Pancreas (tissue), 10 donors: ENCODE results near the gene ALKBH7. TPM values are rescaled to one million over a fixed set of nuclear protein-coding genes. Genes with fewer than 3 reads are reported as not detected.

Experiments
- ATAC-seq, 4 donors: fragments of 200-7000 bp; cut with Tn5 transposase; one replicate each; pipeline versions ENCODE4 v1.8.0 to v1.9.1; 2020; ENCODE audit warnings: mild to moderate bottlenecking in 4 of 4, moderate library complexity in 4 of 4
- DNase-seq, 6 donors: peaks; one replicate each; pipeline ENCODE4 v3.0.0-alpha.2; 2020
- FAIRE-seq: peaks from 2 replicates; lab custom pipeline; 2012; peaks lifted over from hg19 to GRCh38; lab: Jason Lieb, UNC
- H3K27ac ChIP-seq, 4 donors: fragments of 200-600 bp; sonication (generic); 1 replicate in 3 of 4; 2 replicates in 1 of 4; pipeline versions ENCODE4 v1.5.0 to v1.8.0; 2020
- H3K27me3 ChIP-seq, 4 donors: fragments of 200-600 bp; one replicate each; pipeline ENCODE4 v1.8.0; 2021
- H3K36me3 ChIP-seq, 3 donors: fragments of 200-600 bp; sonication (generic) in 1 of 3; one replicate each; pipeline versions ENCODE4 v1.5.0 to v1.8.0; 2020 to 2021
- H3K4me1 ChIP-seq, 3 donors: fragments of 200-600 bp; one replicate each; pipeline ENCODE4 v1.8.0; 2021
- H3K4me3 ChIP-seq, 4 donors: fragments of 200-600 bp; sonication (generic) in 2 of 4; one replicate each; pipeline versions ENCODE4 v1.5.0 to v1.8.0; 2020 to 2021
- H3K9me3 ChIP-seq, 4 donors: fragments of 200-600 bp; one replicate each; pipeline ENCODE4 v1.8.0; 2021
- CTCF ChIP-seq, 4 donors: fragments of 200-600 bp; sonication (generic) in 3 of 4; IDR thresholded peaks; one replicate each; pipeline versions ENCODE4 v1.5.0 to v1.8.0; 2021; ENCODE audit warnings: antibody characterized with exemption in 4 of 4
- WGBS, 2 donors: extraction: QIAGEN DNeasy Blood & Tissue Kit; methylation state at CpG; one replicate each; pipeline ENCODE4 v1.1.7; 2013; 5-methylcytosine and 5-hydroxymethylcytosine counted together
- intact Hi-C, 3 donors: fragments of 100-400 bp; cut with DNase I; formaldehyde crosslinking; loops; one replicate each; pipeline versions ENCODE4 v1.11.1 to v1.14.2; 2022
- microRNA-seq, 2 donors: library from miRNA; unstranded; fragments of <30 nt; microRNA quantifications; one replicate each; pipeline versions ENCODE4 to v1.1.0, GENCODE V29; 2019 to 2020
- polyA plus RNA-seq, 2 donors: library from polyadenylated mRNA; stranded (reverse); fragments of 200-250 nt; gene quantifications; one replicate each; pipeline ENCODE4 v1.2.3, GENCODE V29; 2013
- total RNA-seq, 6 donors: library from RNA; stranded (reverse); fragmentation: NEBNext Ultra II Directional in 4 of 6; extraction: Animal tissue kit (Norgen Biotek cat#: 25700) in 4 of 6; gene quantifications; one replicate each; pipeline versions ENCODE4 v1.2.1 to v1.2.4, GENCODE V29; 2021 to 2023
- donor health status: healthy with polysubstance abuse.
- donor health status: DM: no; HTN: no; CAD: no; lungs with moderate emphysema.
- donor health status: DM: no; HTN: no; CAD: no.
- donor health status: control.
- donor health status: control.
- donor health status: Bipolar disorder and iron deficiency.
- donor health status: DM: yes; HTN: yes; CAD: no.
- donor health status: DM: no; HTN: no; CAD: no.
- donor health status: DM: no; HTN: no; CAD: no.
- donor health status: DM: yes; HTN: yes; CAD: no.

Gene ALKBH7
- total and polyA plus RNA-seq, 8 donors, result 29.3 to 69.4 (median 53.4) TPM

GRCh38 chr19:6424195-6424938, 51.8 kb downstream of the ALKBH7 start, which contains the start of gene KHSRP:
TSS of gene KHSRP (minus strand) at chr19:6424811. CDS start at chr19:6424701, 110 bp downstream.
- ATAC-seq (no peak), FAIRE-seq (no peak), DNase-seq (peak in 4 of 6 donors; percentile 37 to 100 (median 66))
- no peaks in the 10 kb centered on the region for H3K27me3 ChIP-seq
- WGBS, 2 donors, result 0 to 1% methylated on average over 27 to 114 of the region's 114 CpGs
- peak within 1 kb of the TSS; percentile 57 to 87 (median 76) for H3K4me3 ChIP-seq
- no peaks in the 10 kb centered on the region for H3K9me3 ChIP-seq
- intact Hi-C loops, result no loop called here
- no peak for TF ChIP-seq CTCF (IDR thresholded peaks at IDR 0.05)
- H3K27ac ChIP-seq, result peak within 1 kb of the TSS; percentile 53 to 82 (median 74)
- H3K36me3 ChIP-seq, result peaks cover 0 to 15% (median 6%) of the 10 kb centered on the region in 3 donors
- H3K4me1 ChIP-seq, result peaks cover 0 to 11% (median 0%) of the 10 kb centered on the region in 3 donors

Small RNA genes lying within 50 kb of the gene (microRNA-seq; reads per million reads assigned to microRNA genes)
- gene MIR3940 (1.5 reads per million in 2 donors), gene MIR6790 (0 reads per million in 2 donors), gene MIR6885 (0.29 to 0.77 reads per million in 2 donors)

Other genes starting within 250 kb of the ALKBH7 start
- gene ACSBG2, start 237.1 kb upstream of the ALKBH7 start, total RNA-seq, result not detected
- not detected for gene ACSBG2, start 237.1 kb upstream of the ALKBH7 start, polyA plus RNA-seq
- gene MLLT1, start 92.8 kb upstream of the ALKBH7 start, total RNA-seq, result 10 to 100 TPM; 21.6 to 37.5 (median 25.4) TPM
- 10 to 100 TPM; 19.6 to 28.6 TPM for gene MLLT1, start 92.8 kb upstream of the ALKBH7 start, polyA plus RNA-seq
- gene ACER1, start 39.2 kb upstream of the ALKBH7 start, total RNA-seq, result not detected
- not detected for gene ACER1, start 39.2 kb upstream of the ALKBH7 start, polyA plus RNA-seq
- gene CLPP, start 11.3 kb upstream of the ALKBH7 start, total RNA-seq, result 10 to 100 TPM; 29.1 to 39.5 (median 31.5) TPM
- gene CLPP, start 11.3 kb upstream of the ALKBH7 start, polyA plus RNA-seq, result 10 to 100 TPM; 34.8 to 39.8 TPM
- 1 to 10 TPM in 2 of 6 donors, under 1 TPM in 4; 0.64 to 1.4 (median 0.81) TPM for gene PSPN, start 3.1 kb downstream of the ALKBH7 start, total RNA-seq
- 1 to 10 TPM; 1.0 to 1.1 TPM for gene PSPN, start 3.1 kb downstream of the ALKBH7 start, polyA plus RNA-seq
- 10 to 100 TPM; 28.3 to 39.5 (median 32.8) TPM for gene GTF2F1, start 20.4 kb downstream of the ALKBH7 start, total RNA-seq
- gene GTF2F1, start 20.4 kb downstream of the ALKBH7 start, polyA plus RNA-seq, result 10 to 100 TPM; 40.9 to 49.3 TPM
- 100 to 1,000 TPM in 1 of 6 donors, 10 to 100 TPM in 5; 67.2 to 119 (median 93.1) TPM for gene KHSRP, start 52.0 kb downstream of the ALKBH7 start, total RNA-seq
- 10 to 100 TPM; 69.7 to 98.2 TPM for gene KHSRP, start 52.0 kb downstream of the ALKBH7 start, polyA plus RNA-seq
- under 1 TPM in 4 of 6 donors, not detected in 2; 0.12 to 0.20 (median 0.15) TPM for gene SLC25A41, start 61.0 kb downstream of the ALKBH7 start, total RNA-seq
- gene SLC25A41, start 61.0 kb downstream of the ALKBH7 start, polyA plus RNA-seq, result under 1 TPM; 0.85 to 0.91 TPM
- 10 to 100 TPM; 16.3 to 39.4 (median 20.0) TPM for gene SLC25A23, start 87.0 kb downstream of the ALKBH7 start, total RNA-seq
- 10 to 100 TPM; 19.8 to 22.7 TPM for gene SLC25A23, start 87.0 kb downstream of the ALKBH7 start, polyA plus RNA-seq
- gene CRB3, start 91.5 kb downstream of the ALKBH7 start, total RNA-seq, result 10 to 100 TPM; 22.0 to 37.7 (median 26.4) TPM
- gene CRB3, start 91.5 kb downstream of the ALKBH7 start, polyA plus RNA-seq, result 10 to 100 TPM; 28.5 to 28.7 TPM
- 1 to 10 TPM in 3 of 6 donors, under 1 TPM in 3; 0.51 to 3.2 (median 1.1) TPM for gene DENND1C, start 109.0 kb downstream of the ALKBH7 start, total RNA-seq
- gene DENND1C, start 109.0 kb downstream of the ALKBH7 start, polyA plus RNA-seq, result 1 to 10 TPM; 2.1 to 2.8 TPM
- 1 to 10 TPM; 1.1 to 5.5 (median 2.7) TPM for gene TUBB4A, start 129.5 kb downstream of the ALKBH7 start, total RNA-seq
- gene TUBB4A, start 129.5 kb downstream of the ALKBH7 start, polyA plus RNA-seq, result 1 to 10 TPM; 1.3 to 3.5 TPM
- gene TNFSF9, start 158.2 kb downstream of the ALKBH7 start, total RNA-seq, result 1 to 10 TPM in 1 of 6 donors, under 1 TPM in 3, not detected in 2; 0.12 to 1.1 (median 0.20) TPM
- gene TNFSF9, start 158.2 kb downstream of the ALKBH7 start, polyA plus RNA-seq, result not detected
- gene CD70, start 218.4 kb downstream of the ALKBH7 start, total RNA-seq, result under 1 TPM in 1 of 6 donors, not detected in 5; 0.16 TPM
- gene CD70, start 218.4 kb downstream of the ALKBH7 start, polyA plus RNA-seq, result not detected